Neutrophil (primary cell): ENCODE results near the gene GVQW3.
A peak's percentile ranks its signal among the peaks of the same experiment; 100 is the strongest.

Experiments
- H3K27ac ChIP-seq: fragments of 200-600 bp; sonication (generic); 2 replicates; pipeline ENCODE4 v1.5.1; 2016; ENCODE audit warnings: mild to moderate bottlenecking, moderate library complexity
- H3K27me3 ChIP-seq: fragments of 200-600 bp; sonication (generic); 2 replicates; pipeline ENCODE4 v1.6.0; 2016; ENCODE audit warnings: mild to moderate bottlenecking
- H3K36me3 ChIP-seq: fragments of 200-600 bp; sonication (generic); 2 replicates; pipeline ENCODE4 v1.5.1; 2017
- H3K4me1 ChIP-seq, 2 experiments: fragments of 200-600 bp in 1 of 2; sonication (generic) in 1 of 2; 1 replicate in 1 of 2; 2 replicates in 1 of 2; pipeline versions ENCODE4 v1.5.1 to v1.6.1; 2013 to 2016; ENCODE audit warnings: low read depth in 1 of 2, low read length in 1 of 2, mild to moderate bottlenecking in 1 of 2, moderate library complexity in 1 of 2; ENCODE audit not compliant: control insufficient read depth in 1 of 2, insufficient read depth in 1 of 2
- H3K4me3 ChIP-seq, 2 experiments: fragments of 200-600 bp in 1 of 2; sonication (generic) in 1 of 2; 1 replicate in 1 of 2; 2 replicates in 1 of 2; pipeline ENCODE4 v1.5.1; 2013 to 2016; ENCODE audit warnings: low read depth in 1 of 2, low read length in 1 of 2, mild to moderate bottlenecking in 1 of 2, moderate library complexity in 1 of 2
- H3K9me3 ChIP-seq: fragments of 200-600 bp; sonication (generic); 2 replicates; pipeline ENCODE4 v1.5.1; 2016
- TF ChIP-seq, protein P1 (sequence below): fragments of 200-600 bp; sonication (generic); IDR thresholded peaks from 2 replicates; pipeline ENCODE4 v1.5.1; 2016; ENCODE audit warnings: antibody characterized with exemption

Gene GVQW3

GRCh38 chr11:76371170-76371569 is 10.0 kb upstream of the GVQW3 start:
- H3K9me3 ChIP-seq: no peaks in the 10 kb centered on the region
- peaks cover 9 to 12% of the 10 kb centered on the region in 2 experiments for H3K4me1 ChIP-seq
- no peak overlapping the region for H3K27ac ChIP-seq
- H3K36me3 ChIP-seq: no peaks in the 10 kb centered on the region
- TF ChIP-seq, protein P1, sequence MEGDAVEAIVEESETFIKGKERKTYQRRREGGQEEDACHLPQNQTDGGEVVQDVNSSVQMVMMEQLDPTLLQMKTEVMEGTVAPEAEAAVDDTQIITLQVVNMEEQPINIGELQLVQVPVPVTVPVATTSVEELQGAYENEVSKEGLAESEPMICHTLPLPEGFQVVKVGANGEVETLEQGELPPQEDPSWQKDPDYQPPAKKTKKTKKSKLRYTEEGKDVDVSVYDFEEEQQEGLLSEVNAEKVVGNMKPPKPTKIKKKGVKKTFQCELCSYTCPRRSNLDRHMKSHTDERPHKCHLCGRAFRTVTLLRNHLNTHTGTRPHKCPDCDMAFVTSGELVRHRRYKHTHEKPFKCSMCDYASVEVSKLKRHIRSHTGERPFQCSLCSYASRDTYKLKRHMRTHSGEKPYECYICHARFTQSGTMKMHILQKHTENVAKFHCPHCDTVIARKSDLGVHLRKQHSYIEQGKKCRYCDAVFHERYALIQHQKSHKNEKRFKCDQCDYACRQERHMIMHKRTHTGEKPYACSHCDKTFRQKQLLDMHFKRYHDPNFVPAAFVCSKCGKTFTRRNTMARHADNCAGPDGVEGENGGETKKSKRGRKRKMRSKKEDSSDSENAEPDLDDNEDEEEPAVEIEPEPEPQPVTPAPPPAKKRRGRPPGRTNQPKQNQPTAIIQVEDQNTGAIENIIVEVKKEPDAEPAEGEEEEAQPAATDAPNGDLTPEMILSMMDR: no peak
- no peak overlapping the region for H3K4me3 ChIP-seq
- H3K27me3 ChIP-seq: no peaks in the 10 kb centered on the region

GRCh38 chr11:76376746-76377558 is 4.2 kb upstream of the GVQW3 start:
- TF ChIP-seq, protein P1: no peak
- no peak overlapping the region for H3K4me3 ChIP-seq
- H3K27me3 ChIP-seq: no peaks in the 10 kb centered on the region
- peaks cover 29 to 33% of the 10 kb centered on the region in 2 experiments for H3K4me1 ChIP-seq
- peaks cover 3% of the 10 kb centered on the region for H3K36me3 ChIP-seq
- H3K9me3 ChIP-seq: no peaks in the 10 kb centered on the region
- H3K27ac ChIP-seq: no peak overlapping the region

DNA sequence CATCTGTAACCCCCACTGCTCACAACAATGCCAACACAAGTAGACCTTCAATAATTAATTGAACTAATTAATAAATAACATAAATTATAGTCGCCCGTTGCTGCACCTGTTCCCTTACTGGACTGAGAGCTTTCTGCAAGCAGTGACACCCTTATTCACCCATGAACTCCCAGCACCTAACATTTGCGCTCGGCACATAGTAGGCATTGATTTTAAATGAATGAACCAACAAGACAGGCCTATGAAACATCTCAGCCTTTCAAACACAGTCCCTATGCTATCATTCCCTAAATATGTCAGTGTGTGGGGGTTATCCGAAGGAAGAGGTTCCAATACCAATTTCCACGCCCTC is 1.3 kb upstream of the GVQW3 start:
- TF ChIP-seq, protein P1: no peak
- Histone ChIP-seq H3K9me3 (no peaks in the 10 kb centered on the region), H3K36me3 (peaks cover 3% of the 10 kb centered on the region), H3K27ac (peak overlapping the region; percentile 92), H3K27me3 (no peaks in the 10 kb centered on the region), H3K4me3 (peak overlapping the region; percentile 77 to 91), H3K4me1 (peaks cover 30 to 35% of the 10 kb centered on the region in 2 experiments)

- H3K27me3 ChIP-seq: no peaks in the 10 kb centered on the region
- H3K4me3 ChIP-seq: peak overlapping the region; percentile 77 to 91
- no peaks in the 10 kb centered on the region for H3K9me3 ChIP-seq
- H3K4me1 ChIP-seq: peaks cover 25 to 31% of the 10 kb centered on the region in 2 experiments
- H3K36me3 ChIP-seq: peaks cover 3% of the 10 kb centered on the region
- TF ChIP-seq, protein P1: no peak
- peak overlapping the region; percentile 92 for H3K27ac ChIP-seq
Observed at GRCh38 chr11:76380159-76380976, 755 bp upstream of the GVQW3 start.

DNA sequence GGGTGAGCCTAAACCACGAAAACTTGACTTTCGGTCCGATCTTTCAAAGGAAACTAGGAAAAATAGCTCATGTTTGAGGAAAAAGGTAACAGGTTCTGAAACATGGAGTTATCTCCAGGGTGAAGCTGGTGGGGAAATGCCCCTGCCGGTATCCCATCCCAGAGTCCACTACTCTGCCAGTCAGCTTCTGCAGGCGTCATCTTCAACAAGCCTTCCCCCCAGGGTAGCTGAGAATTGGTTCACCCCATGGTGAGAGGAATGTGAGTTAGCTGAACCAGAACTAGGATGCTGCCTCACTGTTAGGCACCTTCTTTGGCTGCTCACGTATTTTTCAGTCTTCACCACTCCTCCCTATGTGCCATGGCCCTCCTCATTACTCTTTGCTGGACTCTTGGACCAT is 1.1 kb downstream of the GVQW3 start:
- no peak overlapping the region for H3K27ac ChIP-seq
- no peaks in the 10 kb centered on the region for H3K9me3 ChIP-seq
- H3K4me3 ChIP-seq: no peak overlapping the region
- H3K4me1 ChIP-seq: peaks cover 17 to 26% of the 10 kb centered on the region in 2 experiments
- TF ChIP-seq, protein P1: no peak
- H3K36me3 ChIP-seq: peaks cover 3% of the 10 kb centered on the region
- H3K27me3 ChIP-seq: no peaks in the 10 kb centered on the region
